Stimulated activated CD4-positive, alpha-beta T cell treated with anti-CD3 and anti-CD28 coated beads, TNF-alpha, amount 100 ng/mL, for 24 hours (primary cell): ENCODE measurements around the gene MYO1A.
A peak's percentile ranks its signal among the peaks of the same experiment; 100 is the strongest.
"Not testable (repeated sequence)": the region's sequence is repeated elsewhere in the genome, so short reads cannot be mapped to it uniquely, and the experiment has no call there.

ENCODE experiments used
- DNase-seq, 3 experiments: peaks; one replicate each; pipeline ENCODE4 v3.0.0-alpha.2; 2020; ENCODE audit warnings: low read depth in 3 of 3

MYO1A gene

GRCh38 chr12:56994231-56994746 is 55.6 kb downstream of the MYO1A start:
- no peak for DNase-seq

GRCh38 chr12:56993346-56993745 is 56.6 kb downstream of the MYO1A start:
- no peak for DNase-seq

GRCh38 chr12:56991319-56992246 is 58.3 kb downstream of the MYO1A start:
- DNase-seq = no peak

GRCh38 chr12:56990648-56991318 is 59.1 kb downstream of the MYO1A start:
- no peak for DNase-seq

- DNase-seq = no peak
These were observed 59.9 kb downstream of the MYO1A start for GRCh38 chr12:56989861-56990610.

DNA sequence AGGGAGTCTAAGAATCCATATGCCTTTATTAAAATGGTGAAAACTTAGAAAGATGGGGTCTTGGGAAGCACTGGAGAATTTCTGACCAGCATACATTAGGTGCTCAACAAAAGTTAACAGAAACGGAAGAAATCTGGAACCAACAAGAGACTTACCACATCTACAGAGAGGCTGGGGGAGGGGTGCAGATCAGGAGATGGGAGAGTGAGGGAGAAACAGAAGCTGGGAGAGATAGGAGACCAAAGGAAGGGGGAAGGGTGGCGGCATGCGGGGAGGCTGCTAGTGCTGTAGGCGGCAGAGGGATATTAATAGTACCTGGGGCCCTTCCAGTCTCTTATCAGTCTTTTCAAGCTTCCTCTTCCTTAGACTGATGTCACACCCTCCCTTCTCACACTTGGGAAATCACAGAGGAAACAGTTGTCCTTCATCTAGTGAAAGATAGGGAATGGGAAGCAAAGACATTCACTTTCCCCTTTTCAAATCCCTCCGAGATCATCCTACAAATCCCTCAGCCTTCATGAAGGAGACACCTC is 61.7 kb downstream of the MYO1A start:
- DNase-seq = no peak

DNA sequence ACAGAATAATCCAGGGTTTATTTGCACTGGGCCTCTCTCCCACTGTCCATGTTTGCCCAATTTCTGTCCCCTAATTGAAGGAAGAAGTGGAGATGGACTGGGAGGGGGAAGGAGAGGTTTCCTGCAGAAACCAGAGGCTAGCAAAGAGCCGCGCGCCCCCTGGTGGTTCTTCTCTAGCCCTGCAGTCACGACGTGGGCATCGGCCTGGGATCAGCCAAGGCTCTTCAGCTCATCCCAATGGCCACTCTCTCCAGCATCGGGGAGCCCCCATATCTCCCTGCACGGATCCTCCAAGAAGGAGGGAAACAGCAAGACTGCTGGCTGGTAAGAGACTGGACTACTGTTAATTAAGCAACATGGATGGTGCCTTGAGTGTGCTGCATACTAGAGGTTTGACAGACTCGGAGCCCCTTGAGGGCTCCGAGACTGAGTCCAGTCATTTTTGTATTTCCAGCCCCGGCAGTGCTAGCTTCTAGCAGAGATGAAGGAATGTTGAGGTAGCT is 62.3 kb downstream of the MYO1A start:
- peak in 2 of 3 experiments; percentile 59 to 76 for DNase-seq

DNA sequence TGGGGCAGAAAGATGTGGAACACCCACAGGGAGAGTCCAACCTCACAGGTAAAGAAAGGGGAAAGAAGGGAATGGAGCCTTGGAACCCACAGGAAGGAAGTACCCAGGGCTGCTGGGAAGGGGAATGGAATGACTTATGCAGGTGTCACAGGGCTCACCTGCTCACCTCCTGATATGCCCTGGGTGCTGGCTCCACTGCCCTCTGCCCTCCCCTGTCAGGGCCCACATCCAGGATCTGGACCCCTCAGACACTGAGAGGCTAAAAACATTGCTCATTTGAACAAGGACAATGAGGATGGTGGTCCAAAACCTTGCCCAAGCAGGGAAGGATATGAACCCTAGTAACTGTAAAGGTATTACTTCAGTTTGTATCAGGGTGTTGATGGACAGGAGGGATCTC is 62.9 kb downstream of the MYO1A start:
- no peak for DNase-seq

DNA sequence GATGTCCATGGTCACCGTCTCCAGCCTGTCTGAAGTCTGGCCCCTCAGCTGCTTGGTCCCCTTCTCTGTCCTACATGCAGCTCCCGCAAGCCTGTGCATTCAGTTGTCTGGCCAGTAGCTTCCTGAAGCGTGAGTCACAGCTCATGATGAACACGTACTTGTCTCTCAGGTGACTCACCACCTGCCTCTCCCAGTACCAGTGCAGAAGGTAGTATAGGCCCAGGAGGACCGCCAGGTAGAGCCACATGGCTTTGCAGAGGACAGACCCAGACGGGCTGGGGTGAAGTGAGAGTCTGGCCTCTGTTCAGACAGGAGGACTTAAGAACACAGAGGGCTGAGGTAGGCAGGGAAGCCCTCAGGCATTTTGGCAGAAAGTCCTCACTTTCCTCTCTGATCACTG is 64.2 kb downstream of the MYO1A start:
- DNase-seq = not testable (repeated sequence)

- no peak for DNase-seq
These were observed 66.5 kb downstream of the MYO1A start for GRCh38 chr12:56983386-56983785.

GRCh38 chr12:56982578-56983236 is 67.2 kb downstream of the MYO1A start:
- DNase-seq = not testable (repeated sequence)

DNA sequence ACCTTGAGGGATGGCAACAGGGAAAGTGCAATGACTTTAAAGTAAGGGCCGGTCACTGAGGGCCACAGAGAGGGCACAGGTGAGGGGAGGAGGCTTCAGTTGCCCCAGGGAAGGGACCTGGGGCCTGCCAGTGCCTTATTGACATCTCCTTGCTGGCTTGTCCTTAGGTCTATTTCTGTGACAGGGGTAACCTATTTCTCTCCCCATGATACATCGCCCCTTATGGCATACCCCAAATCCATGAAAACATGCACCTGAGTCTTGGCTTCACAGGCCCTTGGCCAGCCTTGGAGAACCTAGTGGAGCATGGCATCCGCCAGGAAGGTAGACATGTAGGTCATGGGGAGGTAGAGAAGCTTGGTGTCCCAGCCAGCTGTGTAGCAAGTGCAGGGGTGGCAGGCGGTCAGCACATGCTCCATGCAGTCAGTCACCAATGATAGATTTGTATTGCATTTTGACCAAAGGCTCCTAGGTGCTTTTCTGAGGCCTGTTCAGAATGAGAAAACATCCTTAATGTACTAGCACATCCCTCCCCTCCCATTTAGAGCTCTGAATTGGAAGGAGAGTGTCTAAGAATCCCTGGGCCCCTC is 68.9 kb downstream of the MYO1A start:
- DNase-seq = no peak

DNA sequence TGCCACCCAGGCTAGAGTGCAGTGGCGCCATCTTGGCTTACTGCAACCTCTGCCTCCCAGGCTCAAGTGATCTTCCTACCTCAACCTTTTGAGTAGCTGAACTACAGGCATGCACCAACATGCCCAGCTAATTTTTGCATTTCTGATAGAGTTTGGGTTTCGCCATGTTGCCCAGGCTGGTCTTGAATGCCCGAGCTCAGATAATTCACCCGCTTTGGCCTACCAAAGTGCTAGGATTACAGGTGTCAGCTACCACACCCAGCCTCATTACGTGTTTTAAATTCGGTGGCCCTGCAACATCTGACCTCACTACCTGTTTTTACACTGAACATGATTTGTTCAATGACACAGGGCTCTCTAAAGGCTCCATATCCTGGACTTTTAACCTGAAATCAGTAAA is 69.7 kb downstream of the MYO1A start:
- DNase-seq = no peak

- DNase-seq = no peak
These were observed 70.3 kb downstream of the MYO1A start for GRCh38 chr12:56979628-56980027.
